ENCODE results near the gene FMOD.

The FMOD gene

DNA sequence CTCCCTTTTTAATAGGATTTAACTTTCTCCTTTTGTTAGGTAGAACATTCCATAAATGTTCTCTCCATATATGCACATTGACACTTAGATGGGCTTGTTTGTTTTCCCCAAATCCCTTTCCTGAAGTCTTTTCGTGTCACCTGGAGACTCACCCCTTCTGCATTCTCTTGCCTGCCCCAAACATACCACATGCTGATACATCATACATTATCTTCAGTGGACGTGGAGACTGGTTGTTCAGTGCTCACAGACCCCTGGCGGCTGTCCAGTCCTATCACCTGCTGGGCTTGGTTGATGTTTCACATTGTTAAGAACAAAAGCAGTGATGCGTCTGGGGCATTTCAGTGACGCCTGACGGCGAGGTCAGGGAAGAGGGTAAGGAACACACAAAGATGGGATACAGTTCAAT is 22.2 kb downstream of the FMOD start:
- Histone ChIP-seq H3K79me2 (ENCODE audit: insufficient read depth, low read depth) (no peaks in the 10 kb centered on the region), H3K27ac (peak overlapping the region; percentile 89), H4K20me1 (ENCODE audit: insufficient read depth) (no peaks in the 10 kb centered on the region), H3K4me3 (IDR thresholded peaks at IDR 0.05; ENCODE audit: insufficient read depth, low read depth, low read length) (no peak overlapping the region), H3K9ac (peak overlapping the region; percentile 69; the same call in 1 of the 2 replicates), H2AFZ (ENCODE audit: low read depth) (peak overlapping the region; percentile 40), H3K27me3 (ENCODE audit: insufficient read depth, low read depth) (no peaks in the 10 kb centered on the region), H3K4me1 (ENCODE audit: low read depth, poor library complexity, severe bottlenecking) (peaks cover 94% of the 10 kb centered on the region), H3K36me3 (ENCODE audit: insufficient read depth) (no peaks in the 10 kb centered on the region), H3K4me2 (peak overlapping the region; percentile 100)
- TF ChIP-seq, protein P1, sequence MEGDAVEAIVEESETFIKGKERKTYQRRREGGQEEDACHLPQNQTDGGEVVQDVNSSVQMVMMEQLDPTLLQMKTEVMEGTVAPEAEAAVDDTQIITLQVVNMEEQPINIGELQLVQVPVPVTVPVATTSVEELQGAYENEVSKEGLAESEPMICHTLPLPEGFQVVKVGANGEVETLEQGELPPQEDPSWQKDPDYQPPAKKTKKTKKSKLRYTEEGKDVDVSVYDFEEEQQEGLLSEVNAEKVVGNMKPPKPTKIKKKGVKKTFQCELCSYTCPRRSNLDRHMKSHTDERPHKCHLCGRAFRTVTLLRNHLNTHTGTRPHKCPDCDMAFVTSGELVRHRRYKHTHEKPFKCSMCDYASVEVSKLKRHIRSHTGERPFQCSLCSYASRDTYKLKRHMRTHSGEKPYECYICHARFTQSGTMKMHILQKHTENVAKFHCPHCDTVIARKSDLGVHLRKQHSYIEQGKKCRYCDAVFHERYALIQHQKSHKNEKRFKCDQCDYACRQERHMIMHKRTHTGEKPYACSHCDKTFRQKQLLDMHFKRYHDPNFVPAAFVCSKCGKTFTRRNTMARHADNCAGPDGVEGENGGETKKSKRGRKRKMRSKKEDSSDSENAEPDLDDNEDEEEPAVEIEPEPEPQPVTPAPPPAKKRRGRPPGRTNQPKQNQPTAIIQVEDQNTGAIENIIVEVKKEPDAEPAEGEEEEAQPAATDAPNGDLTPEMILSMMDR (conservative IDR thresholded peaks at IDR 0.05; ENCODE audit: low read depth, low read length): peak; percentile 75

DNA sequence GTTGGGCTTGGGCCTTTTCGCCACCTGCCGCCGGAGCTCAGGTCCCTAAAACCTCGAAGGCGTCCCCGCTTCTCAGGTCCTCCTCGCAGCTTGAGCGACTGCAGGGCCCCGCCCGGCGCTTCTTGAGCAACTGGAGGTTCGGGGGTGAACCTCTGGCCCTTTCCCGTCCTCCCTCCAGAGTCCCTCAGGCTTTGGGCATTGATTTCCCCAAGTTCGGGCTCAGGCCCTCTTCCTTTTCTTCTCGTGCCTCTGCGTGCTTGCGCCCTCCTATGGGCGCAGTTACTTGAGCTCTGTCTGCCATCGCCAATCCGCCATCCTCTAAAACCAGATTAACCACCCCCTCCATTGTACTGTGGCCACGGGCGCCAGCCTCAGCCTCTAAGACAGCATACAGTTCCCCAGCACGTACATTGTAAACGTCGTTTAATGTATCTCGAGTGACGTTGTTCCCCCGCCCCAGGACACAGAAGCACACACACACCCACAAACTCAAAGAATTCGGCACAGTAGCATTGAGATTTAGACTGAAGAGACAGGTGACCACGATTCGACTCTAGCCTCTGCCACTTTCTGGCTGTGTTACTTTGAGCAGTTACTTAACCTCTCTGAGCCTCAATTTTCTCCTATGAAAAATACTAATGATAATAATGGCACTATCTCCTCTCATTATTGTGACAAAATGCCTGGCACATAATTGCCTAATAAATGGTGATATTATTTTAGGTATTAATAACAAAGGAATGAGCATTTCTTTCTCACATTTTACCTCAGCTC is 23.1 kb downstream of the FMOD start:
- peak overlapping the region; percentile 88 for H3K4me3 ChIP-seq (IDR thresholded peaks at IDR 0.05; ENCODE audit: insufficient read depth, low read depth, low read length)
- H3K9ac ChIP-seq: peak overlapping the region; percentile 69
- peak overlapping the region; percentile 89 for H3K27ac ChIP-seq
- H2AFZ ChIP-seq (ENCODE audit: low read depth): peak overlapping the region; percentile 62
- H4K20me1 ChIP-seq (ENCODE audit: insufficient read depth): no peaks in the 10 kb centered on the region
- TF ChIP-seq, protein P1 (conservative IDR thresholded peaks at IDR 0.05; ENCODE audit: low read depth, low read length): no peak
- no peaks in the 10 kb centered on the region for H3K36me3 ChIP-seq (ENCODE audit: insufficient read depth)
- H3K27me3 ChIP-seq (ENCODE audit: insufficient read depth, low read depth): no peaks in the 10 kb centered on the region
- peak overlapping the region; percentile 100 for H3K4me2 ChIP-seq
- H3K79me2 ChIP-seq (ENCODE audit: insufficient read depth, low read depth): 0 out of 2 replicates have a peak, but pooled peaks cover 5% of the 10 kb centered on the region
- peaks cover 95% of the 10 kb centered on the region for H3K4me1 ChIP-seq (ENCODE audit: low read depth, poor library complexity, severe bottlenecking)

DNA sequence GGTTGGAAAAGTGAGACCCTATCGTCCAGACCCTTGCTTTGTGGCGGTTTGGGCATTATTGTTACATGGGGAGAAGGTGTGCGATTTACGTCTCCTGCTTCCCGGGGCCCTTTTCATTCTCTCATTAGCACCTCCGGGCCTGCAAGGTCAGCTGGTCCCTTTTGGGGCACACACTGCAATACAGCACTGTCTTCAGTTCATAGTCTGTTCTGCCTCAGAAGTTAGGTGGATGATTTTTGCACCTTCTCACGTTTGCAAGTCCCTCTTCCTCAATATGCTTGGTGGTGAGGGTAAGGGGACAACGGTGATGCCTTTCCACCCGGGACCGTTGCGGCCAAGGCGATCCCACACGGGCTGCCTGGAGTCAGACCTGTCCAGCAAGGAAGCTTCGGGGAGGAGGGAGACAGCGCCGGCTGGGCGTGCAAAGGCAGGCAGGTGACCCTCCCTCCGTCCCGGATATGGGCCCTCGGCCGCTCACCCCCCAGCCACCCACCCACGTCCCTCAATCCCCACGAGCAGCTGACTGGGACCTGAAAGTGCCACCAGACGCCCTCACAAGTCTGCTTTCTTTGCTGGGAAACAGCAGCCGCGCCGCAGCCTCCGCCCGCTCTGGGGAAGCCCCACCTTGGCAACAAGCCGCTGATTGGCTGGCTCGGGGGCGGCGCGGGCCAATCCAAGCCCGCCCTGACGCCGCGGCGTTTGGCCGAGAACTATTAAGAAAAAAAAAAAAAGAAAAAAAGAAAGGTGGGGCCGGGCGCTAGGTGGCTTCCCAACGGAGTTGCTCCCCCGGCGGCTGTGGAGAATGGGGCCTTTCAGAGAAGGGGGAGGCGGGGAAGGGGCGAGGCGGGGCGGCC is 23.9 kb downstream of the FMOD start:
- H3K27me3 ChIP-seq (ENCODE audit: insufficient read depth, low read depth): no peaks in the 10 kb centered on the region
- H2AFZ ChIP-seq (ENCODE audit: low read depth): peak overlapping the region; percentile 62
- TF ChIP-seq, protein P1 (conservative IDR thresholded peaks at IDR 0.05; ENCODE audit: low read depth, low read length): peak; percentile 29; the same call in 1 of the 2 replicates
- H3K4me2 ChIP-seq: peak overlapping the region; percentile 100
- H3K4me1 ChIP-seq (ENCODE audit: low read depth, poor library complexity, severe bottlenecking): peaks cover 95% of the 10 kb centered on the region
- H3K27ac ChIP-seq: peak overlapping the region; percentile 89
- H4K20me1 ChIP-seq (ENCODE audit: insufficient read depth): no peaks in the 10 kb centered on the region
- no peaks in the 10 kb centered on the region for H3K36me3 ChIP-seq (ENCODE audit: insufficient read depth)
- H3K79me2 ChIP-seq (ENCODE audit: insufficient read depth, low read depth): 0 out of 2 replicates have a peak, but pooled peaks cover 10% of the 10 kb centered on the region
- H3K4me3 ChIP-seq (IDR thresholded peaks at IDR 0.05; ENCODE audit: insufficient read depth, low read depth, low read length): peak overlapping the region; percentile 88
- H3K9ac ChIP-seq: peak overlapping the region; percentile 69; the same call in 1 of the 2 replicates

DNA sequence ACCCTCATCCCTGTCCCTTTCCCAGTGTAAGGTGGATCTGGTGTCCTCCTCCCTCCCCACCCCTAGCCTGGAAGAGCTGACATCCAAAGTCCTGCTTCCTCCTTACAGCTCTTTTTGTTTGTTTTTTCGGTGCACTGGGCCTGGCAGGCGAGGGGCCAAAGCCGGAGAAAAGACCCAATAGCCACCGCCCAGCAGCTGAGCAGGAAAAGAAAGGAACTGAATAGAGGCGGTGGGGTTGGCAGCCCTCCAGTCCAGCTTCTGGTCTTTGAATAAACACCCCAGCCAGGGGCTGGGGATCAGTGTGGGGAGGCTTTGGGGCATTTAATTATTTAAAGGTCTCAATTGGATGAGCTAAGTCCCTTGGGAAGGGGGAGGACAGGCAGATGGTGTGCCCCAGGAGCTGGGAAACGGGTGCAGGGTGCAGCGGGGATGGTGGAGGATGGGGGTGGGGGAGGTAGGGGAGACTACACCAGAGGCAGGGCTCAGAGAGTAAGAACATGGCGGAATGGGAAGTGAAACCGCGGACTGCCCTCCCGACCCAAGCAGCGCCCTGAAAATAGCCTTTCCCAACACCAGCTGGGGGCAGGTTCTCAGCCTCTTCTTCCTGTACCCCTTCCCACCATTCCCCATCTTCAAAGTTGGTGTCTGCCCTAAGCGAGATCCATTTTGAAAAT is 25.4 kb downstream of the FMOD start:
- Histone ChIP-seq H3K4me2 (peak overlapping the region; percentile 100), H3K27me3 (ENCODE audit: insufficient read depth, low read depth) (no peaks in the 10 kb centered on the region), H3K9ac (peak overlapping the region; percentile 69; the same call in 1 of the 2 replicates), H4K20me1 (ENCODE audit: insufficient read depth) (no peaks in the 10 kb centered on the region), H2AFZ (ENCODE audit: low read depth) (no peak overlapping the region; the same call in 1 of the 2 replicates), H3K27ac (peak overlapping the region; percentile 89), H3K4me1 (ENCODE audit: low read depth, poor library complexity, severe bottlenecking) (peaks cover 93% of the 10 kb centered on the region), H3K4me3 (IDR thresholded peaks at IDR 0.05; ENCODE audit: insufficient read depth, low read depth, low read length) (no peak overlapping the region), H3K79me2 (ENCODE audit: insufficient read depth, low read depth) (0 out of 2 replicates have a peak, but pooled peaks cover 10% of the 10 kb centered on the region), H3K36me3 (ENCODE audit: insufficient read depth) (no peaks in the 10 kb centered on the region)
- TF ChIP-seq, protein P1 (conservative IDR thresholded peaks at IDR 0.05; ENCODE audit: low read depth, low read length): no peak

Data from KMS-11 (cell line).